Stimulated activated CD8-positive, alpha-beta memory T cell treated with anti-CD3 and anti-CD28 coated beads, Interleukin-15, amount 100 ng/mL, for 1 hour (primary cell): ENCODE data around the gene C18orf32.
"Not testable (repeated sequence)": the region's sequence is repeated elsewhere in the genome, so short reads cannot be mapped to it uniquely, and the experiment has no call there.

Source experiments
- DNase-seq: peaks from one replicate; pipeline ENCODE4 v3.0.0-alpha.2; 2020; ENCODE audit warnings: low read depth

The C18orf32 gene

GRCh38 chr18:49486953-49487710, at the start of gene C18orf32:
TSS of gene C18orf32 (minus strand) at chr18:49487234. CDS start at chr18:49483748, 3,486 bp downstream.
- DNase-seq, result peak; percentile 89

GRCh38 chr18:49534846-49535601, 48.0 kb upstream of the C18orf32 start:
- DNase-seq, result no peak

- no peak for DNase-seq
These were observed 44.7 kb upstream of the C18orf32 start for GRCh38 chr18:49531678-49532153.

GRCh38 chr18:49529596-49529995, 42.6 kb upstream of the C18orf32 start:
- DNase-seq, result no peak

GRCh38 chr18:49527631-49528327, 40.7 kb upstream of the C18orf32 start:
- no peak for DNase-seq

- DNase-seq, result no peak
These were observed 38.9 kb upstream of the C18orf32 start for GRCh38 chr18:49525981-49526380.

- DNase-seq, result no peak
These were observed 37.9 kb upstream of the C18orf32 start for GRCh38 chr18:49524951-49525350.

GRCh38 chr18:49524349-49524748, 37.3 kb upstream of the C18orf32 start:
- DNase-seq, result no peak

- not testable (repeated sequence) for DNase-seq
These were observed 36.6 kb upstream of the C18orf32 start for GRCh38 chr18:49523580-49524093.

- DNase-seq, result no peak
These were observed 34.3 kb upstream of the C18orf32 start for GRCh38 chr18:49521216-49521835.

- DNase-seq, result no peak
These were observed 33.7 kb upstream of the C18orf32 start for GRCh38 chr18:49520661-49521145.

GRCh38 chr18:49519101-49519971, 32.3 kb upstream of the C18orf32 start:
- no peak for DNase-seq

GRCh38 chr18:49517483-49517882, 30.4 kb upstream of the C18orf32 start:
- DNase-seq, result no peak

GRCh38 chr18:49515516-49515915, 28.5 kb upstream of the C18orf32 start:
- DNase-seq, result no peak

- DNase-seq, result not testable (repeated sequence)
These were observed 28.0 kb upstream of the C18orf32 start for GRCh38 chr18:49515003-49515402.

GRCh38 chr18:49514577-49514976, 27.5 kb upstream of the C18orf32 start:
- DNase-seq, result no peak

GRCh38 chr18:49512876-49513275, 25.8 kb upstream of the C18orf32 start:
- DNase-seq, result not testable (repeated sequence)

GRCh38 chr18:49510393-49511115, 23.5 kb upstream of the C18orf32 start:
- no peak for DNase-seq

GRCh38 chr18:49506438-49506837, 19.4 kb upstream of the C18orf32 start:
- DNase-seq, result not testable (repeated sequence)

GRCh38 chr18:49503931-49504330, 16.9 kb upstream of the C18orf32 start:
- no peak for DNase-seq
